NCI-H345 treated with DMSO at 0.1 percent for 48 hours (cell line): Measurements from ENCODE around the gene ADGRL3.
"Not testable (repeated sequence)": the region's sequence is repeated elsewhere in the genome, so short reads cannot be mapped to it uniquely, and the experiment has no call there.

Source experiments
- DNase-seq: peaks from one replicate; lab custom pipeline; 2025; ENCODE audit not compliant: unreplicated experiment; lab: John Stamatoyannopoulos, UW

ADGRL3 gene

GRCh38 chr4:61727286-61727685 lies 527.2 kb downstream of the ADGRL3 start:
- no peak for DNase-seq

- DNase-seq: no peak
Measured at GRCh38 chr4:61734409-61734808, 534.3 kb downstream of the ADGRL3 start.

DNA sequence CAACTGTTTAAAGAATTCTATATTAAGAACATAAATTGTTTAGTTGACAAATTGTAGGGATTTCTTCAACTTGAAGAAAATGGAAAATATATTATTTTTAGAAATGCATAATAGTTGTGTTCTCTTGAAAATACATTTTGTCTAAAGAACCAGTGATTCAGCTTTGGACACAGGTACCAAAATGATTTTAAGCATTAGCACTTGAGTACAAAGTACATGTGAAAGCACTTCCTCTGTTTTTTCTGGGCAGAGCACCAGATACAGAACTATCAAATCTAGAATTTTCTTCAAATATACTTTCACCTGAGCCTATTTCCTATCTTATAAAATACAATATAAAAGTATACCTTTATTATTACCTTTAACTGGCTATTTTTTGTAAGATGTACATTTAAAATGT lies 539.8 kb downstream of the ADGRL3 start:
- no peak for DNase-seq

DNA sequence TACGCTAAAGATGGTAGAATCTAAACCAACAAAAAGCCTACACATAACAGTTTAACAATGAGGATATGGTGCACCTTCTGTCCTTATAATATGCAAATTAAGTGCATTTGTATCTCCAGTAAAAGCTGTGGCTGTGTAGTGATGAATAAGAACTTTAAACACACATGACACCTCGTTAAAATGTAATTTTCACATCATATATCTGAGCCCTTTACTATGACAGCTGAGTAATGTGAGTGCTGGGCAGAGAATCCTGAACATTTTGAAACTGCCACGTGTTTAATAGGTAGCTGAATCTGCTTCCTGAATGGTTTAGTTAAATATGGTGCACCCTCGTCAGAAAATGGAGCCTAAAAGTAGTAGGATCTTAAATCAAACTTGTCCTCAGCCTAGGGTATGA lies 540.8 kb downstream of the ADGRL3 start:
- DNase-seq: no peak

DNA sequence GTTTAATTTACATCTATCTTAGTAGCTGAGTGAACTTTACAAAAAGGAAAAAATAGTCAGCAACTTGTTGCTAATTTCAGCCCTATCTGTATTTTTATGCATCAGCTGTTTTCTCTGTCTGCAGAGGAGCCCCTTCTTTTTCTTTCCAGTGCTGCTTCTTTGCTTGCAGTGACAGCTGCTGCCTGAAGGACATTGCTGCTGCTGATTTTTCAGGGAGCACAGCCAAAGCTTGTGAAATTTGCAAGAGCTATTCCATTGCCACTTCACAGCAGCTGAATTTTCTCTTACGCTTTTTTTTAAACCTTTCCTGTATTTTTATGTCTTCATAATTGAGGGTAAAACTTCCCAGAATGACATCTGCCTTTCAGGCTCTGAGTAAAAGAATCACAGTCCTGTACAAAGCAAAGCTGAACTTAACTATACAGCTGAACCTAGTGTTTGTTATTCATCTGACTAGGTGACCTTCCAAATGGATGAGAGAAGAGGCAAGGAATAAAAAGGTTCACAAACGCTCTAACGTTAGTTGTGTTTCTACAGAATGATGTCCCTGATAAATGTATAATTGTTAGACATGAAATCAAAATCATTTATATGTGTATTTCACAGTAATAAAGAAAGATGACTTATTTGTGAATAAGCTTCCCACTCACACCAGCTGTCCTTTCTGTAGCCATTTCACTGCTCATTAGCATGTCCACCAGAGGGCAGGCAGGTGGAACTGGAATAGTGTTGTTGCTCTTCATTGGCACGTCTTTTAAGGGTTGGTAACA lies 541.4 kb downstream of the ADGRL3 start:
- no peak for DNase-seq

- DNase-seq: no peak
Measured at GRCh38 chr4:61750810-61751209, 550.7 kb downstream of the ADGRL3 start.

- no peak for DNase-seq
Measured at GRCh38 chr4:61752617-61753016, 552.5 kb downstream of the ADGRL3 start.

DNA sequence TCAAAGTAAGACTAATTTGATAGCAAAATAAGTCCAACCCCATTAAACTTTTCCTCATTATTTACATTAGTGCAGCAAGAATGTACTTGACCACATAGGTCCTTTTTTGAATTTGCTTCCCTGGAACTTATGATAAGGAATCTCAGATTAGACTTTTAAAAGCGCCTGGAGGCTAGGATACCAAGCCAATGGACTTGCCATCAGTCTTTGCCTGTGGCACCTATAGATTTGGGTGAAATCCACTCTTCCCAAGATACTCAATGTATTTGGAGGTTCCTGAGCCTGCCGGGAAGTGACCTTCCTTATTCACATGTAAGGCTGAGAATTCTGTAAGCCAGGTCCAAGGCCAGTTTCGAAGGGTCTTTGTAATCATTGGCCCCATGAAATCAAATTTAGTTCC lies 553.6 kb downstream of the ADGRL3 start:
- DNase-seq: no peak

DNA sequence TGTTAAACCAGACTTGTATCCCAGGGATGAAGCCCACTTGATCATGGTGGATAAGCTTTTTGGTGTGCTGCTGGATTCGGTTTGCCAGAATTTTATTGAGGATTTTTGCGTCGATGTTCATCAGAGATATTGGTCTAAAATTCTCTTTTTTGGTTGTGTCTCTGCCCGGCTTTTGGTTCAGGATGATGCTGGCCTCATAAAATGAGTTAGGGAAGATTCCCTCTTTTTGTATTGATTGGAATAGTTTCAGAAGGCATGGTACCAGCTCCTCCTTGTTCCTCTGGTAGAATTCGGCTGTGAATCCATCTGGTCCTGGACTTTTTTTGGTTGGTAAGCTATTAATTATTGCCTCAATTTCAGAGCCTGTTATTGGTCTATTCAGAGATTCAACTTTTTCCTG lies 556.8 kb downstream of the ADGRL3 start:
- DNase-seq: not testable (repeated sequence)

DNA sequence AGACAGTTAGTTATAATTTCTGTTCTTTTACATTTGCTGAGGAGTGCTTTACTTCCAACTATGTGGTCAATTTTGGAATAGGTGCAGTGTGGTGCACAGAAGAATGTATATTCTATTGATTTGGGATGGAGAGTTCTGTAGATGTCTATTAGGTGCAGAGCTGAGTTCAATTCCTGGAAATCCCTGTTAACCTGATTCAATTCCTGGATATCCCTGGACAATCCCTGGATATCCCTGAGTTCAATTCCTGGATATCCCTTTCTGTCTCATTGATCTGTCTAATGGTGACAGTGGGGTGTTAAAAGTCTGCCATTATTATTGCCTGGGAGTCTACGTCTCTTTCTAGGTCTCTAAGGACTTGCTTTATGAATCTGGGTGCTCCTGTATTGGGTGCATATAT lies 557.9 kb downstream of the ADGRL3 start:
- DNase-seq: not testable (repeated sequence)

DNA sequence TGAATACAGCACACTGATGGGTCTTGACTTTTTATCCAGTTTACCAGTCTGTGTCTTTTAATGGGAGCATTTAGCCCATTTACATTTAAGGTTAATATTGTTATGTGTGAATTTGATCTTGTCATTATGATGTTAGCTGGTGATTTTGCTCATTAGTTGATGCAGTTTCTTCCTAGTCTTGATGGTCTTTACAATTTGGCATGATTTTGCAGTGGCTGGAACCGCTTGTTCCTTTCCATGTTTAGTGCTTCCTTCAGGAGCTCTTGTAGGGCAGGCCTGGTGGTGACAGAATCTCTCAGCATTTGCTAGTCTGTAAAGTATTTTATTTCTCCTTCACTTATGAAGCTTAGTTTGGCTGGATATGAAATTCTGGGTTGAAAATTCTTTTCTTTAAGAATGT lies 558.5 kb downstream of the ADGRL3 start:
- DNase-seq: not testable (repeated sequence)

DNA sequence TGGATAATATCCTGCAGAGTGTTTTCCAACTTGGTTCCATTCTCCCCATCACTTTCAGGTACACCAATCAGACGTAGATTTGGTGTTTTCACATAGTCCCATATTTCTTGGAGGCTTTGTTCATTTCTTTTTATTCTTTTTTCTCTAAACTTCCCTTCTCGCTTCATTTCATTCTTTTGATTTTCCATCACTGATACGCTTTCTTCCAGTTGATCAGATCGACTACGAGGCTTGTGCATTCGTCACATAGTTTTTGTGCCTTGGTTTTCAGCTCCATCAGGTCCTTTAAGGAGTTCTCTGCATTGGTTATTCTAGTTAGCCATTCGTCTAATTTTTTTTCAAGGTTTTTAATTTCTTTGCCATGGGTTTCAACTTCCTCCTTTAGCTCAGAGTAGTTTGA lies 559.1 kb downstream of the ADGRL3 start:
- DNase-seq: not testable (repeated sequence)

- not testable (repeated sequence) for DNase-seq
Measured at GRCh38 chr4:61759885-61760284, 559.8 kb downstream of the ADGRL3 start.

DNA sequence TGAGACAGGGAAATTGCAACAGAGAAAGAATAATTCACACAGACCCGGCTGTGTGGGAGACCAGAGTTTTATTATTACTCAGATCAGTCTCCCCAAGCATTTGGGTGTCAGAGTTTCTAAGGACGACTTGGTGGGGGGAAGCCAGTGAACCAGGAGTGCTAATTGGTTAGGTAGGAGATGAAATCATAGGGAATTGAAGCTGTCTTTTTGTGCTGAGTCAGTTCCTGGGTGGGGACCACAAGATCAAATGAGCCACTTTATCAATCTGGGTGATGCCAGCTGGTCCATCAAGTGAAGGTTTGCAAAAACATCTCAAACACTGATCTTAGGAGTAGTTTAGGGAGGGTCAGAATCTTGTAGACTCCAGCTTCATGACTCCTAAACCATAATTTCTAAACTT lies 560.7 kb downstream of the ADGRL3 start:
- no peak for DNase-seq

DNA sequence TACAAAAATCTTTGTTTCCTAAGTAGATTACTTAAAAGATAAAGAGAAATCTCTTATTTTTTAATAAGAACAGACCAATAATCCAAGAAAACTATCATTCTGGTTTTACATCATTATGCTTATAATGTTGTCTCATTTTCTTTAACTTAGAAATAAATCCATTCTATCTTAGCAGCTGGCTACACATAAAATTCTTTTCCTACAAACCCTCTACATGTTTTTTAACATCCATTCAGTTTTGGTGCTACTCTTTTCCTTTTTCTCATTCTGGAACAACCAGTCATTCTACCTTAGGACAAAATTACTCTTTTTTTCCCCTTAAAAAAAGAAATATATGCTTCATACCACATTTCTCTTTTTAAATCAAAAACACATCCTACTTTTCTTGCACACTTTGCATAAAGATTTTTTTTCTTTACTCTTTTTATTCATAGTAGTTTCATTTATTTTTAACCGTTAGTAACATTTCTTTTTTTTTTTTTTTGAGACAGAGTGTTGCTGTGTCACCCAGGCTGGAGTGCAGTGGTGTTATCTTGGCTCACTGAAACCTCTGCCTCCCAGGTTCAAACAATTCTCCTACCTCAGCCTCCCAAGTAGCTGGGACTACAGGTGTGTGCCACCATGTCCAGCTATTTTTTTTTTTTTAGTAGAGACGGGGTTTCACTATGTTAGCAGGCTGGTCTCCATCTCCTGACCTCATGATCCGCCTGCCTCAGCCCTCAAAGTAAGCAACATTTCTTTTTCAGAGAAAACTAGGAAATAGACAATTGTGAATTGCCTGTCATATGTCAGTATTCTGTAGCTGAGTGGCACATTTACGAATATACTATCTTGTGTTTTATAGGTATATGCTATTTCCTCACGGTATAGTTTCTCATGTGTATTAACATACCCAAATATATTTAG lies 562.8 kb downstream of the ADGRL3 start:
- no peak for DNase-seq

GRCh38 chr4:61763682-61764081 lies 563.6 kb downstream of the ADGRL3 start:
- no peak for DNase-seq

DNA sequence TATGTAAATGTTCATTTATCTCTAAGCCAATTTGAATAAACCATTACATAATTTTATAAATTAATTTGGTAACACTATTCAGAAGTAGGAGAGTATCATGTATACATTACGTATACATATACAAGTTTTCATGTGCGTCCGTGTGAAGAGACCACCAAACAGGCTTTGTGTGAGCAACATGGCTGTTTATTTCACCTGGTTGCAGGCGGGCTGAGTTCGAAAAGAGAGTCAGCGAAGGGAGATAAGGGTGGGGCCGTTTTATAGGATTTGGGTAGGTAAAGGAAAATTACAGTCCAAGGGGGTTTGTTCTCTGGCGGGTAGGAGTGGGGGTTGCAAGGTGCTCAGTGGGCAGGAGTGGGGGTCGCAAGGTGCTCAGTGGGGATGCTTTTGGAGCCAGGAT lies 564.0 kb downstream of the ADGRL3 start:
- DNase-seq: not testable (repeated sequence)

DNA sequence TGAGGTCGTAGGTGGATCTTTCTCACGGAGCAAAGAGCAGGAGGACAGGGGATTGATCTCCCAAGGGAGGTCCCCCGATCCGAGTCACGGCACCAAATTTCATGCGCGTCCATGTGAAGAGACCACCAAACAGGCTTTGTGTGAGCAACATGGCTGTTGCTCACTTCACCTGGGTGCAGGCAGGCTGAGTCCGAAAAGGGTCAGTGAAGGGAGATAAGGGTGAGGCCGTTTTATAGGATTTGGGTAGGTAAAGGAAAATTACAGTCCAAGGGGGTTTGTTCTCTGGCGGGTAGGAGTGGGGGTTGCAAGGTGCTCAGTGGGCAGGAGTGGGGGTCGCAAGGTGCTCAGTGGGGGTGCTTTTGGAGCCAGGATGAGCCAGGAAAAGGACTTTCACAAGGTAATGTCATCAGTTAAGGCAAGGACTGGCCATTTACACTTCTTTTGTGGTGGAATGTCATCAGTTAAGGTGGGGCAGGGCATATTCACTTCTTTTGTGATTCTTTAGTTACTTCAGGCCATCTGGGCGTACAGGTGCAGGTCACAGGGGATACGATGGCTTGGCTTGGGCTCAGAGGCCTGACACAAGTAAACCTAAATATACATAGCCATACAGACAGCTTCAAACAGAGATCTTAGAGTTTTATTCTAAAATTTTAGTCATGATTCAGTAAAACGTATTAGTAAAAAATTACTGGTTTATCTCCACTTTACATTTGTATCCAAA lies 569.5 kb downstream of the ADGRL3 start:
- not testable (repeated sequence) for DNase-seq

- no peak for DNase-seq
Measured at GRCh38 chr4:61770456-61770855, 570.3 kb downstream of the ADGRL3 start.

DNA sequence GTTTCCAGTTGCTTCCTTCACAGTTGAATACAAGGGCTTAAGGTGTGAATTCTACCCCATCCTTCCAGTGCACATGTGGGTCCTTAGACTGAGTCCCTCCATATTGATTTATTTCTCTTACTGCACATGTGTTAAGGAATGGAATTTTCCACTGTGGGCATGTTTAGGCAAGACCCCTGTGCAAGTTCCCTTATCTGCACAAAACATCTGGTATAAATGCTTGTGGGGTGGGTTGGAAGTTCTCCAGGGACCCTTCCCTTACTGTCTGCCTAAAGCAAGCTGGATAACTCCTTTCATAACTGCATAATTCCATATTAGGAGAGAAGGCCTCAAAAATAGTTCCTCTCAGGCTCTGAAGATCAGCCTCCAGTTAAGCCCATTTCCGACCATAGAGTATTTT lies 570.9 kb downstream of the ADGRL3 start:
- DNase-seq: no peak

- DNase-seq: no peak
Measured at GRCh38 chr4:61772126-61772525, 572.0 kb downstream of the ADGRL3 start.
